ENCODE measurements around the gene SLC35G3. TPM values are rescaled to one million over a fixed set of nuclear protein-coding genes. Genes with fewer than 3 reads are reported as not detected.
A peak's percentile ranks its signal among the peaks of the same experiment; 100 is the strongest.
"Not testable (repeated sequence)": the region's sequence is repeated elsewhere in the genome, so short reads cannot be mapped to it uniquely, and the experiment has no call there.

SLC35G3 gene
- polyA plus RNA-seq (2013, experiment 1 of 2; ENCODE audit: insufficient read length): not detected
- not detected for polyA plus RNA-seq (2013, experiment 2 of 2; ENCODE audit: insufficient read length)

DNA sequence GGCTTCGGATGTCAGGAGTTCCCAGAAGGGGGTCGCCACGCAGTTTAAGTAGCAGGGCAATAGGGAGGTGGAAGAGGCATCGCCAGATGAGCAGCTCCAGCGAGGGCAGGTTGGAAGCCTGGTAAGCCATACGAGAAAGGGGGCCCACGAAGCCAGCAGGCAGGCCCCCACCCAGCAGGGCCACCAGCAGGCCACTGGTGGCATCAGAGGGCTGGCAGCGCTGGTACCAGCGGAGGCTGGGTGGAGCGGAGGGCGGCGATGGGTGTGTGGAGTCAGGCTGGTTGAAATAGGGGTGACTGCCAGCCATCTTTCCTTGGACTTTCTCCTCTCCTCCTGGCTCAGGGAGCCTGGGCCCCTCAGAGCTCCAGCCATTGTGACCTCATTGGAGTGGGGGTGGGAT lies at the start of gene SLC35G3:
Gene SLC35G3, minus strand, starts transcription at position 393 of the 400 bp plus-strand sequence. Its CDS starts 86 bp downstream, at position 307.
- not testable (repeated sequence) for DNase-seq

DNA sequence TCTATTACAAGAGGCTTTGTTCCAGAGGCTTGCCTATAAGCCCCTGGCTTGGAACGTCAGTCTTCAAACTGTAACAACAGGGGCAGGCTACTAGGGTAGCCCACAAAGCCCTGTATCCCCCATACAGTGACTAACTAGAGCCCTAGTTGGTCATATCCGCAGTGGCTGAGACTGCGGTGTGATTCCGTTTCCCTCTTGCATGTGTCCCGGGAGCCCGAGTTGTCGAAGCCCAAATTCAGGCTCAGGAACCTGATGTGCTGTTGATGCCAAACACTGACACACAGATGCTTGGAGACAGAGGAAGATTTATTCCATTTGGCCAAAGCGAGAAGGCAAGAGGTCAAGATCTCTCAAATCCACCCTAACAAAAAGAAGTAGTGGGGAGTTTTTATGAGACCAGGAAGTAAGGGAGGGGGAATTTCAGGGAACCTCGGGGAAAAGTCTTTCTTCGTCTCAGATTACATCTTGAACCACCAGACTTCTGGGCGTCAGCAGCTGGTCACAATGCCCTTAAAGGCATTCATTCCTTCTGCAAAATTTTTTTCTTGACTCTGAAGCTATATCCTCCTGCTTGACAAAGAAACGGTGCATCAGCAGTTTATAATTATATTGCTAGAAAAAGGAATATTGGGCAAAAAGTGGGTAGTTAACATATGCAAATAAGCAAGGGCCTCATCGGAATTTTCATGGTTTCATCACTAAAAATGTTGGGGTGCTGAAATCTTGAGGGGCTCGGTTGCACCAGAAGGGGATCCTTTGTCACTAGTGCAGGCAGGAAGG lies 49.6 kb upstream of the SLC35G3 start:
- peak; percentile 75 for DNase-seq

DNA sequence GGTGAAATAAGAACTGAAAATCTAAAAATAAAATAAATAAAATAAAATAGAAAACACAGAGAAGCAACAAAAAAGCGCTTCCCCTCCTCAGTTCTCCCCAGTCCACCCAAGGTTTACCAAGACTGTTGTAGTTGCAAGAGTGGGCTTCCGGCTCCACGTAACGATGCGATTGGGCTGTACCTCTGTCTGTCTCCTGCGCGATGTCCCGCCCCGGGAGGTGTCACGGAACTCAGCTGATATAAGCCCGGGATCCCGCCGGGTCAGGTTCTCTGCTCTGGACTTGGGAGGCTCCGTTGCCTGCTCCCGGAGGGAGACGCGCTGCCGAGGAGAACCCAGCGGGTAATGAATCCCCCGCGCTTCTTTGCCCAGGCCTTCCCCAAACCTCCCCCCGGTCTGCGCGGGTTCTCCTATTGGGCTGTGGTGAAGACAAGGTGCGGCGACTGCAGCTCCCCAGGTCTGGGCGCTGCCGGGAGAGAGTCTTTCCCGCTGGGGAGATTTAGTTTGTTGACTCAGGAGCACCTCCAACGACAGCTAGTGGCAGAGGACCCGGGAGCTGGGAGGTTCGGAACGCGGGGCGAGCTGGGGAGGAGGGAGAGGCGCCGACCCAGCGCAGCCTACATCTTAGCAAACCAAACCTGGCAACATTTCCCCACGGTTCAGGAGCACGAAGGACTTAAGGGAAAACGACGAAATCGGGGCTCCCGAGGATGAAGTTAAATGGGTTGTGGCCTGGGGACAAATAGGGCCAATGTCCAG lies 48.8 kb upstream of the SLC35G3 start, which contains the start of gene SLFN5:
Gene SLFN5, plus strand, starts transcription at position 268 of the 756 bp plus-strand sequence. CDS start 15,619 bp downstream, outside the sequence.
- peak; percentile 89 for DNase-seq

DNA sequence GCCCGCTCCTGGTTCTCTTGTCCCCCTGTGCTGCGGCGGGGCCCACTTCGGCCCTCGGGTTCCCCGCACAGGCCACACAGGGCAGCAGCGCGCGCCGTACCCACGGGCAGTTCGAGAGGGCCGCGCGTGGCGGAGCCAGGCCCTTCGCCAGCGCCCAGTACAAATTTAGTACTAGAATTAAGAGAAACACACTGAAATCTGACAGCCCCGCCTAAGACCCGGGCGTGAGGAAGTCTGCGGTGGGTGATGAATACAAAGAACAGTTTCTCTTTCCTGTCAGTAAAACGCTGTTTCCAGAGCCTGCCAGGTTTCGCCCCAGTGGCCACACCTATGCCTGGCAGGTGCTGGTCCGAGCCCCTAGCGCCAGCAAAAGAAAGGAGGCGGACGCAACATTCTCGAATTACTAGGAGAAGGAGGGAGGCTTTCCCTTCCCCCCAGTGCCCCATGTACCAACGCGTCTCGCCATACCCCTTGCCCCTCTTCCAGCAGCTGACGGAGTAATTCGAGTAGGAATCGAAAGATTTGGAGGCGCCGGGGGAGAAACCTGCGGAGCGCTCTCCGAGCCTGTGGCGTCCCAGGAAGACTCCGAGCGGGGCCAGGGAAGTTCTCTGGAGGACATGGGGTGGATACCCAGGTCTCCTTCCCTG lies 48.1 kb upstream of the SLC35G3 start:
- DNase-seq: peak; percentile 43

DNA sequence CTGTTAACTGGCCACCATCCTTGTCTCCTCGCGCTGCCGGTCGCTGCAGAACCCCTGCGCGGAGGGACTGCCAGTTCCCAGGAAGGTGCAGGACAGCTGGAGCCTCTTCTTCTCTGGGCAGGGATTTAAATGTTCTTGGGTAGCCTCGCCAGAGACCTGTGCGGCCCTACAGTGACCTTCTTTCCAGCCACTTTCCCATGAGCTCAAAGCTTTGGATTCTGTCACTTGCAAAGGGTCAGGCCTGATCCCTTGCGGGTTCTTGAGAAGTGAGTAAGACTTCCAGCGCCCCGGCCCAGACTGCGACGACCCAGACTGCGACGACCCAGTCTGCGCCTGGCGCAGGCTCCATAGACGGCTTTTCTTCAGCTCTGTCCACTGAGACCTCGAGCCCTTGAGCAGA lies 47.3 kb upstream of the SLC35G3 start:
- DNase-seq: no peak

DNA sequence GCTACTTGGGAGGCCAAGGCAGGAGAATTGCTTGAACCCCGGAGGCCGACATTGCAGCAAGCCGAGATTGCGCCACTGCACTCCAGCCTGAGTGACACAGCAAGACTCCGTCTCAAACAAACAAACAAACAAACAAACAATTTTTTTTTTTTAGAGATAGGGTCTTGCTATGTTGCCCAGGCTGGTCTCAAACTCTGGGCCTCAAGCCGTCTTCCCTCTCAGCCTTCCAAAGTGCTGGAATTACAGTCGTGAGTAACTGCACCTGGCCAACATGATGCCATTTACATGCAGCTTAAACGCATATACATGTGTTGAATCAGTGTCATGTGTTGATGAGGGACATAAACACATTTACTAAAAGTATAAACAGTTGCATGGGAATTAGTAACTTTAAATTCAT lies 46.7 kb upstream of the SLC35G3 start:
- no peak for DNase-seq

DNA sequence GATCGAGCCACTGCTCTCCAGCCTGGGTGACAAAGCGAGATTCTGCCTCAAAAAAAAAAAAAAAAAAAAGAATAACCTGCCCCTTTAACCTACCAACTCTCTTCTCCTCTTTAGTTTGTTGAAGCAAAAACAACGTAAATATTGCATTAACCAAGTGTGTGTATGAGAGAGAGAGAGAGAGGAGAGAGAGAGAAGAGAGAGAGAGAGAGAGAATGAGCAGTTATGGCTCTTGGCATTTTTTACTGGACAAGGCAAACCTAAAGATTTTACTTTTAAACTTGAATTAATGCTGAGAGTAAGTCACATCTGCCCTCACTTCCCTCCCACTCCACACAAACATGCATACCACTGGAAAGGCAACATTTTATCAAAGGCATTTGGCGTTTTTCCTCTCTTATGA lies 45.6 kb upstream of the SLC35G3 start:
- no peak for DNase-seq

DNA sequence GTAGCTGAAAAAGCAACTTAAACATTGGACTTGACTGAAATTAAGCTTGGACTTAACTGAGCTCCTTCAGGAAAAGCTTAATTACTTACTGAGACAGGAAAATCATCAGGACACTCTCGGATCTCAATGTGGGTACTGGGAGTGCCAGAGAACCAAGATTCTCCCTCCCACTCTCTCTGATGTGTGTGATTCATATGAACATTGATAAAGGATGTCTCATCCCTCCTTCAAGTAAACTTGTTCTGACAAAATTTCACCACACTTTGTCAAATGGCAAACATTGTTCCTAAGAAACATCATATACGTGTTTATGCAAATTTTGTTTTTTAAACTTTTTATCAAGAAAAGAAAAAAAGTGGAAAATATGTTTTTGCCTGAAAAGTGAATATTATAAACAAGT lies 44.6 kb upstream of the SLC35G3 start:
- DNase-seq: peak; percentile 45

DNA sequence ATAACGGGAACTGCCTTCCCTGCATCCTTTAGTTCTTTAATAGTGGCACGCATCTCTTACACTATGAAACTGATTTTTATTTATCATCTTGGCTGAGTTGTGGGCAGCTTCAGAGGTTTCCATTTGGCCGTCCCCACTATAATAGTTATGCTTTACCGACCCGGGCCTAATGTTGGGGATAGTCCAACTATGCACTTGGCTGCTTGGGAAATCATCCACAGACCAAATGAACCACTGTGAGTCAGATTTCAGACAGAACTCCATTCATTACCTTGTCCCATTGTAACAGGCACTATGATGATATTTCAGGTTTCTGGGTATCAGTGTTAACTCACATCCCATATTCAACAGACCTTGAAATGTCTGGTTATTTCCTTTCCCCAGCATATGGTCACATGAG lies 42.6 kb upstream of the SLC35G3 start:
- DNase-seq: no peak

DNA sequence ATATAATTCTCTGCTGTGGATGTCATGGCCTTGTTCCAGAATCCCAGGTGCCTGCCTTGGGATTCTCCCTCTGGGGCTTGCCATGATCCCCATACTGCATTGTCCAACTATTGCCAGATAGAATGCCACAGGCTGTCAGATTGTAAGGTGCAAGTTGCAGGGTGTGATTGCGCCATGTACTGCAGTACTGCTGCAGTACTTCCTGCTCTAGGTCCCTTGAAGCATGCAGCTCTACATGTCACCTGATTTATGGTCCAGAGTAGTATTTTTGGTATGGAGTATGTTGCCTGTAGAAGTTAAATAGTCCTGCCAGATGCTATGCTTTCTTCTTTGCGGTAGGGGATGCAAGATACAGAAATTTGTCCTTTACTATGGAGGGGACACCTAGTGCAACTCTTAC lies 41.7 kb upstream of the SLC35G3 start:
- DNase-seq: no peak

DNA sequence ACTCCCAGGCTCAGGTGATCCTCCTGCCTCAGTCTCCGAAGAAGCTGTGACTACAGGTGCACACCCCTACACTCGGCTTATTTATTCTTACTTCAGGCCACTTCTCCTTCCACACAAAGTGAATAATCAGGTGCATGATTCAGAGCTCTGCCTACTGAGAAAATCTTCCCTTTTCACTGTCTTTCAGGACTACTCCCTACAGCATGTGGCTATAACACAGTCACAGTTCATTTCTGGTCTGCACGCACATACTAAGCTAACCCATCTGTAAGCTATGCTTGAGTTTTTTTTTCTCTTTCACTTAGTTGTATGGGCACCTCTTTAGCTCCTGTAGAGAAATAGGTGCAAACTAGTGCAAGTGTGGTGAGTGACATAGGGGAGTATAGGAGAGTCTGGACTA lies 41.1 kb upstream of the SLC35G3 start:
- DNase-seq: no peak

DNA sequence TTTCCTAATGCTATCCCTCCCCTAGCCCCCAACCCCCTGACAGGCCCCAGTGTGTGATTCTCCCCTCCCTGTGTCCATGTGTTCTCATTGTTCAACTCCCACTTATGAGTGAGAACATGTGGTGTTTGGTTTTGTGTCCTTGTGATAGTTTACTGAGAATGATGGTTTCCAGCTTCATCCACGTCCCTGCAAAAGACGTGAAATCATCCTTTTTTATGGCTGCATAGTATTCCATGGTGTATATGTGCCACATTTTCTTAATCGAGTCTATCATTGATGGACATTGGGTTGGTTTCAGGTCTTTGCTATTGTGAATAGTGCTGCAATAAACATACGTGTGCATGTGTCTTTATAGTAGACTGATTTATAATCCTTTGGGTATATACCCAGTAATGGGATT lies 40.1 kb upstream of the SLC35G3 start:
- DNase-seq: not testable (repeated sequence)

DNA sequence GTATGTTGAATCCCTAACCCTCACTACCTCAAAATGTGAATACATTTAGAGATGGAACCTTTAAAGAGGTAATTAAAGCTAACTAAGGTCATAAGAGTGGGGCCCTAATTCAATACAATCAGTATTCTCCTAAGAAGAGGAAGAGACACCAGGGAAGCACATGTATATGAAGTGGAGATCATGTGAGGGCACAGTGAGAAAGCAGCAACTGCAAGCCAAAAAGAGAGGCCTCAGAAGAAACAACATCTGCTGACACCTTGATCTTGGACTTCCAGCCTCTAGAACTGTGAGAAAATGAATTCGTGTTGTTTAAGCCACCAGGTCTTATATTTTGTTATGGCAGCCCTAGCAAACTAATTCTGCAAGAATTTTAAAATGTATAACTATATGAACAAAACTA lies 35.4 kb upstream of the SLC35G3 start:
- no peak for DNase-seq

DNA sequence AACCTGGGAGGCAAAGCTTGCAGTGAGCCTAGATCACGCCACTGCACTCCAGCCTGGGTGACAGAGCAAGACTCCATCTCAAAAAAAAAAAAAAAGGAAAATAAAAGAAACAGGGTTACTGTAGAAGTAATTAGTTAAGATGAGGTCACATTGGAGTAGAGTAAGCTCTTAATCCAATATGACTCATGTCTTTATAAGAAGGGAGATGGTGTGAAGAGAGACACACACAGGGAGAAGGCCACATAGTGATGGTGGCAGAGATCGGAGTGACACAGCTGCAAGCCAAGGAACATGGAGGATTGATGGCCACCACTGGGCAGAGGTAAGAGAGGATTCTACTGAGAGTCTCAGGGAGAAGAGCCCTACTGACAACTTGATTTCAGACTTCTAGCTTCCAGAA lies 33.4 kb upstream of the SLC35G3 start:
- DNase-seq: no peak

DNA sequence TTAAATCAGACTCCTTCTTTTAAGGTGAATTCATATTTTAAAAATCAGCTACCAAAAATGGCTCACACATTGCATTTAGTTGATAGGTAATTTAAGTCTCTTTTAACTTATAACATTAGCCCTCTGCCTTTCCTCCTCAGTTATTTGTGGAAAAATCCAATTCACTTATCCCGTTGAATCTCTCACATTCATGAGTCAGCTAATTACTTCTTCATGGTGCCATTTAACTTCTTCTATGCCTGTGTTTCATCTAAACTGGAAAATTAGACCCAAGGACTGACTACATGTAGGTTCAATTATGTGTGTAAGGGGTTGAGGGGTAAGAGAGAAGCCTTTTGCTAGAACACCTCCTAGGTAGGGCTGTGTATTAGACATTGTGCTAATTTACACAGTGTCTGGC lies 30.2 kb upstream of the SLC35G3 start:
- no peak for DNase-seq

DNA sequence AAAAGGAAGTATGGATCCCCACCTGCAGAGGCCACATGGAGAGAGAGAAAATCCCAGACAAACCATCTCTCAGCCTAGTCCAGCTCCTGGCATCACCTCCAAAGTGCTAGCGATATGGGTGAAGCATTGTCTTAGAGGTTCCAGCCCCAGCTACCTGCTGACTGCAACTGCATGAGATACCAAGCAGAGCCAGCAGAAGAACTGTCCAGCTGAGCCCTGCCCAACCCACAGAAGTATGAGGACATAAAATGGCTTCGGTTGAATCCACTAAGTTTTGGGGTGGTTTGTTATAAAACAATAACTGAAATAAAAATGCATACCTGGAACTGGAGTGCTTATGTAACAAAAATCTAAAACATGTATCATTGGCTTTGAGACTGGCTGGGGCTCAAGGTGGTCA lies 28.3 kb upstream of the SLC35G3 start:
- no peak for DNase-seq

DNA sequence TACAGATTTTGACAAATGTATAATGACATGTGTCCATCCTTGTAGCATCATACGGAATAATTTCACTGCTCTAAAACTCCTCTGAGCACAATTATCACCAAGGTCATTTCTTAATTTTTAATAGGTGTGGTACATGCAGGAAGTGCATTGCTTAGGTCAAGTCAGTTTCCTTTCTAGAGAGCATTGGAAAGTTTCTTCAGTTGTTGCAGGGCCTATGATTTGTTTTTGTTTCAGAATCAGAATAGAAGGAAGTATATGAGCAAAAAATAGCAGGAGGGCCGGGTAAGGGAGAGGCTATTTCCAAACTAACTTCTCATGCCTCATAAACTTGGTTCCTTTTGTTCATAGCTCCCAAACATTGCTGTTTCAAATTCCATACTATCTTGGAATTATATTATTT lies 24.7 kb upstream of the SLC35G3 start:
- no peak for DNase-seq

DNA sequence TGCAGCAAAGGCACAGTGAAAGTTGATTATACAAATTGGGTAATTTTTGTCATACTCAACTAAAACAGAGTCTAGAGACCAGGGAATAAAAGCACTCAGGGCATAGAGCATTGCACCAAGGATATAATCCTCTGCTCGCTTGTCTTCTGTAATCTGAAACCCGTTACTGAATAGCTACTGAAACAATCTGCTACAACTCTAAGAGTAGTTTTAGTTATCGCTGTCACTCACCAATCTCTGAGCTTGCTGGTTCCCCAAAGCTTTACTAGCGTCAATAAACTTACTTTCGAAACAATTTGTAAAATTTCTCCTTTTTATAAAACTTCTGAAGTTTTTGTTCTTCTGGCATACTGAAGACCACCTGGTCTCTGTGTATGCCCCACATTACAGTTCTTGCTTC lies 22.9 kb upstream of the SLC35G3 start:
- no peak for DNase-seq

DNA sequence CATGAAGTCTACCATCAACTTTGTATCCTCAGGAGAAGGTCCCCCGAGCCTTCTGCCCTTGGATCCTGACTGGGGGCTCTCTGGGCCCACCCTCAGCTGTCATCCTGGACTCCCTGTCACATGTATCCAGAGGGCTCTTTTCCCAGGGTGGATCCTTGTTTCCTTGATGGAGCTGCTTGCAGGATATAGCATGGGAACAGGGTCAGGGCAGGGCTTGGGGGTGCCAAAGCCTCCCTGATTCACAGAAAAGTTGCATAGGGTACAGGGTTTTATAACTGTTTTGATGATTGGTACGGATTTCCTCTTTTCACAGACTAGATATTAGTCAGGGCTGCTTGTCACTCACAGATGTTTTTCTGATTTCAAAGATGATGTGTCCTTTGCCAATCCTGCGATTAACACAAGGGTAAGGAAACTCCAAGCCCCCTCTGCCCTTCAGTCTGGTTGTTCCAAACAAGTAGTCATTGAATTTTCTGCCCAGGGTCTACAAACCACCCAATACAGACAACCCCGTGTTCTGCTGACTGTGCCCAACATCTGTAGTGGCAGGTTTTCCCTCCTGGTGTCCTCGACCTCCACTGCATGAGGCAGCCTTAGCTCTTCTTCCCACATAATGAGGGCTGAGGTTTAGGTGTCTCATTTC lies 20.6 kb upstream of the SLC35G3 start:
- no peak for DNase-seq

DNA sequence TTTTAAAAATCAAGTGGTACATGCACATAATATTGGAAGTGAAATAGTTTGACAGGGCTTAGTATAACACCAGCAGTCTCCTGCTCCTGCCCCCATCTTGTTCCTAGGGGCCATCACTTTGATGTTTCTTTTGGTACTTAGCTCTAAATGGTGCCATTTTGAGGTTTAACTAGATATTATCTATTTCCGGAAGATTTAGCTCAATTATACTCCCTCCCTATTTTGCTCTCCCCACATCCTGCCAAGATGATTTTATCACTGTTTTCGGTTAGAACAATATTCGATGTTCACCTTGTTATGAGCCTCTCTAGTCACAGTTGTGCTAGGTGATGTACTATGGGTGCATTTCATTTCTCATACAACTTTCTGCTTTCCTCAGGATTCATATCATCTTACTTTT lies 20.0 kb upstream of the SLC35G3 start:
- DNase-seq: no peak

DNA sequence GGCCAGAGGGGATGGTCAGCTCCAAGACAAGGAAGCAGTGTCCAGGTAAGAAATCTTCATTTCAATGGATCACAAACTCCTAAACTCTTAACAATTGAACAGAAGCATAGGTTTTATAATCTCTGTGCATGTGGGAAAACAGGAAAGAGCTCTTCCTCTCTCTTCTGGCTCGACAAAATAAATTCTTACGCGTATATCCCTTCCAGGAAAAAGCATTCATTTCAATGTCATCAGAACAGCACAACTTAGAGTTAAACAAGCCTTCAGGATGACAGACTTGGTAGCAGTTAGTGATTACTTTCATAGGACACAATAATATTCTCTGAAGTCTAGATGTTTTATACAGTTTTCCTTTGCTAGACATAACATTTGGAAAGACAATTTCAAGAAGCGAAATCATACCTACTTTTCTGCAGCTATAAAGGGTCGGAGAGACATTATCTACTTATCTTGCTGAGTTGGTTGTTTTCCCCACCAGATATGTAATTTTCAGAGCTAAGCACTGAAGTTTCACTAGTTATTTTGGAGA lies 19.3 kb upstream of the SLC35G3 start:
- DNase-seq: no peak

DNA sequence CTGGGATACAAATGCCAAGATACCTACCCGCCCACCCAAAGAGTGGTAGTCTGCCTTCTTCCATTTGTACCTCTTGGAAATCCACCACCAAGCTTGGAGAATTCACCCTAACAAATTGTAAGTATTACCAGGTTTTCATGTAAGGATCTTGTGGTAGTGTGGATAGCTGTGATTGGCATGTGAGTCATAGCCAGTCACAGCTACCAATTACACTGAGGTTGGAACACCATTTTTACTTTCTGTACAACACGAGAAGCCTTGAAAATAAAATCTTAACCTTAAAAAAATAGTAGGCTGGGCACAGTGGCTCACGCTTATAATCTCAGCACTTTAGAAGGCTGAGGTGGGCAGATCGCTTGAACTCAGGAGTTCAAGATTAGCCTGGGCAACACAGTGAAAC lies 18.5 kb upstream of the SLC35G3 start:
- no peak for DNase-seq

DNA sequence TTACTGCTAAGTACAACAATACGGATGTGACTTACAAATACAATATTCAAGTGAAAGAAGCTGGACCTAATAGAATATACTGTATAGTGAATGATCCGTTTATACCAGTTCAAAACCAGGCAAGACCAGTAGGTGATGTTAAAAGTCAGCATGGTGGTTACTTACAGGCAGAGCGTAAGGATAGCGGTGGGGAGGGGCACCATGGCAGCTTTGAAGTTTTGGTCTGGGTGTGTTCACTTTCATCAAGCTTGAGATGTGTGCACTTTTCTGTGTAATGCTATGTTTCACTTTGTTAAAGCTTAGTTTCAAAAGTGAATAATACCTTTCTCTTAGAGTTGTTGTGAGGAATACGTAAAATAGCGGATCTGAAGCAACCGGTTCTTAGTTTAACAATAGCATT lies 16.5 kb upstream of the SLC35G3 start:
- DNase-seq: no peak
